ENCODE results near the gene RPL38.
A peak's percentile ranks its signal among the peaks of the same experiment; 100 is the strongest.

RPL38 gene

GRCh38 chr17:74211141-74211911, 7.8 kb downstream of the RPL38 start:
- DNase-seq (ENCODE audit: low read depth) = no peak

GRCh38 chr17:74211912-74212208, 8.4 kb downstream of the RPL38 start:
- DNase-seq (ENCODE audit: low read depth) = no peak

GRCh38 chr17:74212209-74212912, 8.9 kb downstream of the RPL38 start:
- DNase-seq (ENCODE audit: low read depth) = peak; percentile 13

- DNase-seq (ENCODE audit: low read depth) = peak; percentile 51
These were observed 9.7 kb downstream of the RPL38 start, which contains the start of gene TTYH2 for GRCh38 chr17:74212913-74213791. Gene TTYH2 (plus strand): TSS chr17:74213571. CDS start chr17:74213588, 17 bp downstream.

GRCh38 chr17:74213861-74214391, 10.4 kb downstream of the RPL38 start:
- DNase-seq (ENCODE audit: low read depth) = no peak

GRCh38 chr17:74214484-74215341, 11.2 kb downstream of the RPL38 start:
- DNase-seq (ENCODE audit: low read depth) = no peak

- no peak for DNase-seq (ENCODE audit: low read depth)
These were observed 11.9 kb downstream of the RPL38 start for GRCh38 chr17:74215342-74215727.

GRCh38 chr17:74216505-74216904, 13.0 kb downstream of the RPL38 start:
- DNase-seq (ENCODE audit: low read depth) = no peak

- no peak for DNase-seq (ENCODE audit: low read depth)
These were observed 13.7 kb downstream of the RPL38 start for GRCh38 chr17:74217037-74217730.

GRCh38 chr17:74217888-74218287, 14.4 kb downstream of the RPL38 start:
- no peak for DNase-seq (ENCODE audit: low read depth)

- no peak for DNase-seq (ENCODE audit: low read depth)
These were observed 15.0 kb downstream of the RPL38 start for GRCh38 chr17:74218436-74218835.

GRCh38 chr17:74219576-74220133, 16.2 kb downstream of the RPL38 start:
- no peak for DNase-seq (ENCODE audit: low read depth)

GRCh38 chr17:74220219-74220618, 16.7 kb downstream of the RPL38 start:
- DNase-seq (ENCODE audit: low read depth) = no peak

- no peak for DNase-seq (ENCODE audit: low read depth)
These were observed 17.7 kb downstream of the RPL38 start for GRCh38 chr17:74220946-74221818.

GRCh38 chr17:74222399-74222798, 18.9 kb downstream of the RPL38 start:
- no peak for DNase-seq (ENCODE audit: low read depth)

GRCh38 chr17:74223901-74224300, 20.4 kb downstream of the RPL38 start:
- DNase-seq (ENCODE audit: low read depth) = no peak

GRCh38 chr17:74224959-74225725, 21.7 kb downstream of the RPL38 start:
- no peak for DNase-seq (ENCODE audit: low read depth)

- no peak for DNase-seq (ENCODE audit: low read depth)
These were observed 22.8 kb downstream of the RPL38 start for GRCh38 chr17:74226252-74226651.
